ENCODE data around the gene MRPL16. TPM values are rescaled to one million over a fixed set of nuclear protein-coding genes. Genes with fewer than 3 reads are reported as not detected.
A peak's percentile ranks its signal among the peaks of the same experiment; 100 is the strongest.

Gene MRPL16
- total RNA-seq, 4 donors from 2014 or later: 25.9 to 80.9 (median 46.0) TPM

- peak; percentile 20 to 81 (median 67) for DNase-seq
- Histone ChIP-seq H3K9me3 (no peaks in the 10 kb centered on the region), H3K27me3 (no peaks in the 10 kb centered on the region), H3K36me3 (no peaks in the 10 kb centered on the region), H3K4me1 (peaks cover 0 to 32% (median 1%) of the 10 kb centered on the region in 4 donors), H3K4me3 (peak overlapping the region in 2 of 4 donors; percentile 92 to 95), H3K27ac (peak overlapping the region in 3 of 4 donors; percentile 85 to 97 (median 95))
- TF ChIP-seq POLR2A (IDR thresholded peaks at IDR 0.05): peak in 1 of 2 donors; percentile 29
- TF ChIP-seq, protein P1, sequence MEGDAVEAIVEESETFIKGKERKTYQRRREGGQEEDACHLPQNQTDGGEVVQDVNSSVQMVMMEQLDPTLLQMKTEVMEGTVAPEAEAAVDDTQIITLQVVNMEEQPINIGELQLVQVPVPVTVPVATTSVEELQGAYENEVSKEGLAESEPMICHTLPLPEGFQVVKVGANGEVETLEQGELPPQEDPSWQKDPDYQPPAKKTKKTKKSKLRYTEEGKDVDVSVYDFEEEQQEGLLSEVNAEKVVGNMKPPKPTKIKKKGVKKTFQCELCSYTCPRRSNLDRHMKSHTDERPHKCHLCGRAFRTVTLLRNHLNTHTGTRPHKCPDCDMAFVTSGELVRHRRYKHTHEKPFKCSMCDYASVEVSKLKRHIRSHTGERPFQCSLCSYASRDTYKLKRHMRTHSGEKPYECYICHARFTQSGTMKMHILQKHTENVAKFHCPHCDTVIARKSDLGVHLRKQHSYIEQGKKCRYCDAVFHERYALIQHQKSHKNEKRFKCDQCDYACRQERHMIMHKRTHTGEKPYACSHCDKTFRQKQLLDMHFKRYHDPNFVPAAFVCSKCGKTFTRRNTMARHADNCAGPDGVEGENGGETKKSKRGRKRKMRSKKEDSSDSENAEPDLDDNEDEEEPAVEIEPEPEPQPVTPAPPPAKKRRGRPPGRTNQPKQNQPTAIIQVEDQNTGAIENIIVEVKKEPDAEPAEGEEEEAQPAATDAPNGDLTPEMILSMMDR (IDR thresholded peaks at IDR 0.05): no peak
These were observed 53.7 kb downstream of the MRPL16 start for GRCh38 chr11:59756845-59757244.

DNA sequence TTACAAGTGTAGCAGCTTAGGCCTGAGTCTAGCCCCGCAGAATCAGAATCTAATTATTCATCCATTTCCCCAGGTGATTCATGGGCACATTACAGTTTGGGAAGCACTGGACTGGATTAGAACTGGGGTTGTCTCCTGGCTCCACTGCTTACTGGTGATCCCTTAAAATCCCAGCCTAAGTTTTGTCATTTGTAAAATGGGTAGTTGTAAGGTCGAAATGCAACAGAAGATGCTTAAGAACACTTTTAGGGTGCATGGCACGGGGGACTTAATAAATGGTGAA is 54.1 kb downstream of the MRPL16 start:
- peak overlapping the region in 3 of 4 donors; percentile 66 to 95 (median 92) for H3K4me3 ChIP-seq
- TF ChIP-seq, protein P1 (IDR thresholded peaks at IDR 0.05): no peak
- no peak for TF ChIP-seq POLR2A (IDR thresholded peaks at IDR 0.05)
- H3K4me1 ChIP-seq: peaks cover 0 to 29% (median 1%) of the 10 kb centered on the region in 4 donors

More for the DNA sequence above, 54.1 kb downstream of the MRPL16 start:
- no peaks in the 10 kb centered on the region for H3K36me3 ChIP-seq
- no peak for DNase-seq
- H3K27ac ChIP-seq: peak overlapping the region in 3 of 4 donors; percentile 85 to 97 (median 95)
- no peaks in the 10 kb centered on the region for H3K9me3 ChIP-seq
- H3K27me3 ChIP-seq: no peaks in the 10 kb centered on the region

Other genes starting within 250 kb of the MRPL16 start
- 100 to 1,000 TPM in 1 of 4 donors, 10 to 100 TPM in 3; 53.8 to 106 (median 58.7) TPM for gene OSBP, start 195.0 kb downstream of the MRPL16 start, total RNA-seq
- gene PATL1, start 141.7 kb downstream of the MRPL16 start, total RNA-seq: 10 to 100 TPM; 19.0 to 25.6 (median 22.9) TPM
- gene OR10V1, start 96.9 kb downstream of the MRPL16 start, total RNA-seq: not detected
- gene STX3, start 55.4 kb downstream of the MRPL16 start, total RNA-seq: 100 to 1,000 TPM in 3 of 4 donors, 10 to 100 TPM in 1; 77.7 to 167 (median 121) TPM
- not detected for gene CBLIF, start 34.7 kb upstream of the MRPL16 start, total RNA-seq
- not detected for gene TCN1, start 55.7 kb upstream of the MRPL16 start, total RNA-seq
- gene OOSP3, start 68.0 kb upstream of the MRPL16 start, total RNA-seq: not detected
- gene OOSP1, start 127.7 kb upstream of the MRPL16 start, total RNA-seq: not detected
- not detected for gene OOSP4A, start 153.3 kb upstream of the MRPL16 start, total RNA-seq
- gene OOSP4B, start 206.4 kb upstream of the MRPL16 start, total RNA-seq: not detected
- not detected for gene OOSP2, start 229.6 kb upstream of the MRPL16 start, total RNA-seq
- not detected for gene MS4A3, start 245.9 kb upstream of the MRPL16 start, total RNA-seq